ENCODE results near the gene PPP2R2C. TPM values are rescaled to one million over a fixed set of nuclear protein-coding genes. Genes with fewer than 3 reads are reported as not detected.

The PPP2R2C gene
- total and polyA plus RNA-seq, 9 of the 15 experiments (the other 6 are each of a cell fraction or from before 2014, with no cell fraction given), result 0.04 to 0.06 TPM; not detected in 7

DNA sequence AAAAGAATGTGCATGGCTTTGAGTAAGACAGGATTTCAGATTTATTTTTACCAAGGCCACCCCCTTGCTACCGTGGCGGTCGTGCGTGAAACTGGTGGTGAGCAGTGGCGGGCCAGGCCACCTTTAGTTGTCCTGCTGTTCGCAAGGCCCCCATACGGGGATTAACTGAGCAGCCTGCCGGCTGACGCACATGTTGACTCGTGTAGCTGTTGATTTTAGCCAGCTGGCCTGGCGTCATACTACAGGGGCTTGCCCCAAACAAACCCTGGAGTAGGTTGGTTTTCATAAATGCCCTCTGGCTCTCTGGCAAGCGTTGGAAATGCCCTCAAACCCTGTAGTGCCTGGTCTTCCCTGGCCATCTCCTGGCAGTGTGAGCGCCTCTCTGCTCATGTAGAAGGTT, 174.4 kb downstream of the PPP2R2C start:
- in situ Hi-C loops (cut with MboI), result no loop called here

DNA sequence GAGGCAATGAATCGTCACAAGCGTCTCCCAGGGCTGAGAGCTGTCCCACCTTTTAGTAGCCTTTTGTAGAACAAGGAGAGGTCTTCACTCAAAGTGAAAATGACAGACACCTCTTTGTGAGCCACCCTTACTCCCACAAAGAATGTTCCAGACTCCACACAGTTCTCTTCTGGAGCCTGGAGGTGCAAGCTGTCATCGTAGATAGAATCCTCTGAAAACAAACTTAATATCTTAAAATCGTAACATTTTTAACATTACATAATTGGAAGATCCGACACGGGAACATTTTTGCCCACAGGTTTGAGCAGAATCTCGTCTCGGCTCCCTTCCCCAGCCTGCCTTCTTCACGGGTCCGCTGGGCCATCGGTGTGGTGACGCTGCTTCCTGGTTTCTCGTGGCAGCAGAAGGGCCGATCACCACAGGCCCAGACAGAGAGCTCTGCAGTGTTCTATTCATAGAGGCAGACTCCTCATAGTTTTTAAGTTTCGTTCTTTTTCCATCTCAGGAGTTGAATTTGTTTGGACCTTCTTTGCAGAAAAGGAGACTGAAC, 175.1 kb downstream of the PPP2R2C start:
- CTCF ChIA-PET (ENCODE audit: low intra/inter-chr PET ratio), result no interaction called here

More for the DNA sequence above, 174.4 kb downstream of the PPP2R2C start:
- BruUV-seq (replicated peaks), result no TSS peak
- peaks cover 4 to 69% of the 10 kb centered on the region in 2 experiments; a peak in 4 of 5 replicates for H3K27me3 ChIP-seq (ENCODE audit: control insufficient read depth in 2 of 2, insufficient read depth in 2 of 2, low read length in 2 of 2)
- H3K9me1 ChIP-seq (ENCODE audit: control insufficient read depth, insufficient read depth, low read length), result peaks cover 6% of the 10 kb centered on the region
- WGBS (ENCODE audit: insufficient coverage, low coverage, missing lambda C conversion rate), result 3% methylated on average over 13 of the region's 13 CpGs
- no peak overlapping the region for H3K4me2 ChIP-seq (ENCODE audit: insufficient read depth, low read length)
- H3K9me3 ChIP-seq (replicated peaks; ENCODE audit: control insufficient read depth, insufficient read depth, low read depth, low read length), result no peaks in the 10 kb centered on the region
- H3K79me2 ChIP-seq (ENCODE audit: control insufficient read depth, insufficient read depth, low read length), result no peaks in the 10 kb centered on the region
- H3K27ac ChIP-seq (ENCODE audit: extremely low read depth, low read depth, low read length), result no peak overlapping the region
- intact Hi-C loops (cut with micrococcal nuclease), result no loop called here
- no peak overlapping the region for H3K9ac ChIP-seq (ENCODE audit: insufficient read depth in 1 of 2, low read depth in 2 of 2, low read length in 2 of 2)
- FAIRE-seq (no peak), ATAC-seq (no peak), DNase-seq (ENCODE audit: extremely low read depth in 1 of 4, low spot score in 3 of 4) (no peak)
- POLR2A ChIA-PET, result interaction anchor here (1.5 kb wide), 1 partner anchor 14 kb away, joined by 3 read pairs; no protein-coding TSS in a partner anchor
- H3K36me3 ChIP-seq (ENCODE audit: control insufficient read depth, insufficient read depth, low read length), result no peaks in the 10 kb centered on the region
- no peak for TF ChIP-seq ZNF444 (CRISPR knock-in tag; IDR thresholded peaks at IDR 0.05)
- TF ChIP-seq FOSL1 (tag; conservative IDR thresholded peaks at IDR 0.05), result no peak
- H4K20me1 ChIP-seq (replicated peaks; ENCODE audit: control insufficient read depth, insufficient read depth, low read length), result peaks cover 5% of the 10 kb centered on the region; the same call in 1 of the 2 replicates
- no peak overlapping the region for H3K4me3 ChIP-seq
- no peak overlapping the region for H2AFZ ChIP-seq (ENCODE audit: low read depth, low read length)
- CTCF ChIA-PET (ENCODE audit: low intra/inter-chr PET ratio), result no interaction called here
- peaks cover 0 to 10% of the 10 kb centered on the region in 2 experiments; a peak in 1 of 5 replicates for H3K4me1 ChIP-seq (replicated peaks in 1 of 2; ENCODE audit: control insufficient read depth in 2 of 2, insufficient read depth in 2 of 2, low read length in 2 of 2)

More for the DNA sequence above, 175.1 kb downstream of the PPP2R2C start:
- no TSS peak for BruUV-seq (replicated peaks)
- Histone ChIP-seq H3K4me3 (no peak overlapping the region), H3K36me3 (ENCODE audit: control insufficient read depth, insufficient read depth, low read length) (no peaks in the 10 kb centered on the region), H3K9me1 (ENCODE audit: control insufficient read depth, insufficient read depth, low read length) (peaks cover 6% of the 10 kb centered on the region), H3K27ac (ENCODE audit: extremely low read depth, low read depth, low read length) (no peak overlapping the region), H3K9ac (ENCODE audit: insufficient read depth in 1 of 2, low read depth in 2 of 2, low read length in 2 of 2) (no peak overlapping the region), H4K20me1 (replicated peaks; ENCODE audit: control insufficient read depth, insufficient read depth, low read length) (peaks cover 5% of the 10 kb centered on the region; the same call in 1 of the 2 replicates), H3K9me3 (replicated peaks; ENCODE audit: control insufficient read depth, insufficient read depth, low read depth, low read length) (no peaks in the 10 kb centered on the region), H3K4me2 (ENCODE audit: insufficient read depth, low read length) (no peak overlapping the region), H2AFZ (ENCODE audit: low read depth, low read length) (no peak overlapping the region), H3K79me2 (ENCODE audit: control insufficient read depth, insufficient read depth, low read length) (no peaks in the 10 kb centered on the region), H3K27me3 (ENCODE audit: control insufficient read depth in 2 of 2, insufficient read depth in 2 of 2, low read length in 2 of 2) (peaks cover 2 to 62% of the 10 kb centered on the region in 2 experiments; a peak in 4 of 5 replicates), H3K4me1 (replicated peaks in 1 of 2; ENCODE audit: control insufficient read depth in 2 of 2, insufficient read depth in 2 of 2, low read length in 2 of 2) (peaks cover 0 to 11% of the 10 kb centered on the region in 2 experiments; a peak in 1 of 5 replicates)
- DNase-seq (ENCODE audit: extremely low read depth in 1 of 4, low spot score in 3 of 4), result no peak
- intact Hi-C loops (cut with micrococcal nuclease), result no loop called here
- no peak for TF ChIP-seq KAT2B (IDR thresholded peaks at IDR 0.05; ENCODE audit: low read depth, low read length)
- TF ChIP-seq RBBP5 (IDR thresholded peaks at IDR 0.05; ENCODE audit: borderline replicate concordance, insufficient read depth, low read length, poor library complexity, severe bottlenecking), result no peak
- TF ChIP-seq PTBP1 (IDR thresholded peaks at IDR 0.05; ENCODE audit: low read depth, low read length), result no peak
- TF ChIP-seq KLF16 (IDR thresholded peaks at IDR 0.05), result no peak
- no peak for TF ChIP-seq SMARCB1 (IDR thresholded peaks at IDR 0.05; ENCODE audit: insufficient read length, low read depth)
- FAIRE-seq, result no peak
- WGBS (ENCODE audit: insufficient coverage, low coverage, missing lambda C conversion rate), result 2% methylated on average over 15 of the region's 15 CpGs
- POLR2A ChIA-PET, result interaction anchor here (1.5 kb wide), 1 partner anchor 13 kb away, joined by 3 read pairs; no protein-coding TSS in a partner anchor
- in situ Hi-C loops (cut with MboI), result no loop called here
- ATAC-seq, result no peak
